Right ventricle myocardium inferior (tissue), 1 donor: ENCODE results near the gene HCN4. TPM values are rescaled to one million over a fixed set of nuclear protein-coding genes. Genes with fewer than 3 reads are reported as not detected.

ENCODE experiments used
- ATAC-seq: fragments of 200-7000 bp; cut with Tn5 transposase; one replicate; pipeline ENCODE4 v1.9.1; 2020; ENCODE audit warnings: mild to moderate bottlenecking, moderate library complexity
- DNase-seq: peaks from one replicate; pipeline ENCODE4 v3.0.0; 2021; ENCODE audit errors: missing footprints
- intact Hi-C: fragments of 100-400 bp; cut with DNase I; formaldehyde crosslinking; loops from one replicate; pipeline ENCODE4 v1.11.0; 2022
- total RNA-seq: library from RNA; stranded (reverse); fragmentation: NEBNext Ultra II Directional; extraction: Animal tissue kit (Norgen Biotek cat#: 25700); gene quantifications from one replicate; pipeline ENCODE4 v1.2.1, GENCODE V29; 2021
- donor health status: DM: no; HTN: yes; CAD: no; lungs with severe emphysema.

The HCN4 gene
- total RNA-seq, 1 donor from 2014 or later, result 21.4 TPM

- ATAC-seq (peak; percentile 56), DNase-seq (no peak)
- intact Hi-C loops, result no loop called here
Observed at GRCh38 chr15:73282567-73283365, 86.0 kb downstream of the HCN4 start.

- intact Hi-C loops, result loop anchor here (10.0 kb wide), 2 partner anchors 491 to 551 kb away; partner anchors contain the start of gene ADPGK
- no peak for DNase-seq
Observed at GRCh38 chr15:73275862-73276261, 92.9 kb downstream of the HCN4 start.

GRCh38 chr15:73273181-73274002, 95.4 kb downstream of the HCN4 start:
- ATAC-seq (peak; percentile 64), DNase-seq (no peak)
- intact Hi-C loops, result loop anchor here (5.0 to 10.0 kb wide), 3 partner anchors 36 to 549 kb away; partner anchors contain the start of gene ADPGK

More at GRCh38 chr15:73275862-73276261, 92.9 kb downstream of the HCN4 start:
- ATAC-seq, result no peak

- ATAC-seq, result no peak
- DNase-seq, result no peak
- intact Hi-C loops, result loop anchor here (5.0 to 10.0 kb wide), 3 partner anchors 33 to 546 kb away; partner anchors contain the start of gene ADPGK
Observed at GRCh38 chr15:73270366-73271097, 98.2 kb downstream of the HCN4 start.

Other genes with a start within 250 kb of the HCN4 start
- 0.60 TPM for gene REC114, start 74.2 kb upstream of the HCN4 start, total RNA-seq